ENCODE measurements around the gene MRPS2. TPM values are rescaled to one million over a fixed set of nuclear protein-coding genes. Genes with fewer than 3 reads are reported as not detected.
A peak's percentile ranks its signal among the peaks of the same experiment; 100 is the strongest.

Gene MRPS2
- total RNA-seq, 1 experiment from 2014 or later = 81.0 TPM

GRCh38 chr9:135530146-135530545 is 29.7 kb downstream of the MRPS2 start:
- Histone ChIP-seq H4K5ac (ENCODE audit: insufficient read length, low read depth, low read length) (no peak overlapping the region), H2BK12ac (ENCODE audit: insufficient read length, low read depth, low read length) (no peak overlapping the region), H3K4me2 (ENCODE audit: insufficient read depth, insufficient read length, low read length) (no peak overlapping the region), H2BK20ac (ENCODE audit: low read depth, low read length, poor library complexity, severe bottlenecking) (no peak overlapping the region), H4K8ac (replicated peaks; ENCODE audit: insufficient read length, low read depth, low read length) (no peak overlapping the region), H3K18ac (ENCODE audit: insufficient read length, low read depth, low read length) (no peak overlapping the region), H3K27me3 (ENCODE audit: insufficient read depth, low read length) (no peaks in the 10 kb centered on the region), H3K56ac (ENCODE audit: insufficient read length, low read depth, low read length) (no peak overlapping the region), H2BK15ac (ENCODE audit: low read depth, low read length) (no peak overlapping the region), H3K4me1 (ENCODE audit: insufficient read depth, low read length) (no peaks in the 10 kb centered on the region; the same call in 1 of the 2 replicates), H3K9ac (ENCODE audit: extremely low read depth, insufficient read length, low read length) (no peak overlapping the region), H3K27ac (ENCODE audit: insufficient read length, low read depth, low read length) (no peak overlapping the region), H3K79me1 (ENCODE audit: insufficient read depth, low read depth, low read length, poor library complexity, severe bottlenecking) (no peaks in the 10 kb centered on the region), H3K9me3 (ENCODE audit: control insufficient read depth, low read depth, low read length) (no peaks in the 10 kb centered on the region), H4K20me1 (ENCODE audit: control insufficient read depth, insufficient read depth, insufficient read length) (no peaks in the 10 kb centered on the region), H3T11ph (ENCODE audit: low read length) (no peak overlapping the region), H2AFZ (ENCODE audit: low read length) (no peak overlapping the region), H2BK5ac (ENCODE audit: insufficient read length, low read length) (no peak overlapping the region), H3K23me2 (ENCODE audit: insufficient read length, low read depth, low read length, poor library complexity, severe bottlenecking) (no peaks in the 10 kb centered on the region), H3K4ac (ENCODE audit: low read depth, low read length) (no peak overlapping the region), H3K79me2 (ENCODE audit: insufficient read depth, low read length) (no peaks in the 10 kb centered on the region), H3K23ac (ENCODE audit: insufficient read length, low read depth, low read length) (no peak overlapping the region), H3K14ac (ENCODE audit: insufficient read depth, low read length) (no peak overlapping the region), H2AK5ac (ENCODE audit: insufficient read length, low read length) (no peak overlapping the region), H2BK120ac (ENCODE audit: low read depth, low read length, poor library complexity, severe bottlenecking) (no peak overlapping the region), H4K91ac (ENCODE audit: insufficient read length, low read depth, low read length) (no peak overlapping the region)
- WGBS (ENCODE audit: extremely low coverage, insufficient read length, low lambda C conversion rate) = no CpG with 5 or more reads among the region's 5 CpGs
- H3K4me1 Mint-ChIP-seq = peaks cover 11 to 17% of the 10 kb centered on the region in 2 experiments
- H3K27ac Mint-ChIP-seq = peak overlapping the region in 1 of 3 experiments; percentile 34; a peak in 1 of 7 replicates
- H3K27me3 Mint-ChIP-seq (ENCODE audit: low read depth) = peaks cover 4% of the 10 kb centered on the region
- H3K4me3 Mint-ChIP-seq = no peak overlapping the region
- TF ChIP-seq, protein P1, sequence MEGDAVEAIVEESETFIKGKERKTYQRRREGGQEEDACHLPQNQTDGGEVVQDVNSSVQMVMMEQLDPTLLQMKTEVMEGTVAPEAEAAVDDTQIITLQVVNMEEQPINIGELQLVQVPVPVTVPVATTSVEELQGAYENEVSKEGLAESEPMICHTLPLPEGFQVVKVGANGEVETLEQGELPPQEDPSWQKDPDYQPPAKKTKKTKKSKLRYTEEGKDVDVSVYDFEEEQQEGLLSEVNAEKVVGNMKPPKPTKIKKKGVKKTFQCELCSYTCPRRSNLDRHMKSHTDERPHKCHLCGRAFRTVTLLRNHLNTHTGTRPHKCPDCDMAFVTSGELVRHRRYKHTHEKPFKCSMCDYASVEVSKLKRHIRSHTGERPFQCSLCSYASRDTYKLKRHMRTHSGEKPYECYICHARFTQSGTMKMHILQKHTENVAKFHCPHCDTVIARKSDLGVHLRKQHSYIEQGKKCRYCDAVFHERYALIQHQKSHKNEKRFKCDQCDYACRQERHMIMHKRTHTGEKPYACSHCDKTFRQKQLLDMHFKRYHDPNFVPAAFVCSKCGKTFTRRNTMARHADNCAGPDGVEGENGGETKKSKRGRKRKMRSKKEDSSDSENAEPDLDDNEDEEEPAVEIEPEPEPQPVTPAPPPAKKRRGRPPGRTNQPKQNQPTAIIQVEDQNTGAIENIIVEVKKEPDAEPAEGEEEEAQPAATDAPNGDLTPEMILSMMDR (conservative IDR thresholded peaks at IDR 0.05) = no peak
- no peak for DNase-seq
- no peaks in the 10 kb centered on the region for H3K36me3 Mint-ChIP-seq (ENCODE audit: insufficient read depth in 1 of 3, low read depth in 3 of 3)
- no peaks in the 10 kb centered on the region for H3K9me3 Mint-ChIP-seq

Measured in H9 (cell line).